HG03565 (cell line): ENCODE measurements around the gene H2BK1.
A peak's percentile ranks its signal among the peaks of the same experiment; 100 is the strongest.

Experiments
- ATAC-seq: cut with Tn5 transposase; IDR thresholded peaks from one replicate; pipeline ENCODE4 v1.9.1; 2021; ENCODE audit warnings: mild to moderate bottlenecking, moderate library complexity; ENCODE audit not compliant: unreplicated experiment

The H2BK1 gene

DNA sequence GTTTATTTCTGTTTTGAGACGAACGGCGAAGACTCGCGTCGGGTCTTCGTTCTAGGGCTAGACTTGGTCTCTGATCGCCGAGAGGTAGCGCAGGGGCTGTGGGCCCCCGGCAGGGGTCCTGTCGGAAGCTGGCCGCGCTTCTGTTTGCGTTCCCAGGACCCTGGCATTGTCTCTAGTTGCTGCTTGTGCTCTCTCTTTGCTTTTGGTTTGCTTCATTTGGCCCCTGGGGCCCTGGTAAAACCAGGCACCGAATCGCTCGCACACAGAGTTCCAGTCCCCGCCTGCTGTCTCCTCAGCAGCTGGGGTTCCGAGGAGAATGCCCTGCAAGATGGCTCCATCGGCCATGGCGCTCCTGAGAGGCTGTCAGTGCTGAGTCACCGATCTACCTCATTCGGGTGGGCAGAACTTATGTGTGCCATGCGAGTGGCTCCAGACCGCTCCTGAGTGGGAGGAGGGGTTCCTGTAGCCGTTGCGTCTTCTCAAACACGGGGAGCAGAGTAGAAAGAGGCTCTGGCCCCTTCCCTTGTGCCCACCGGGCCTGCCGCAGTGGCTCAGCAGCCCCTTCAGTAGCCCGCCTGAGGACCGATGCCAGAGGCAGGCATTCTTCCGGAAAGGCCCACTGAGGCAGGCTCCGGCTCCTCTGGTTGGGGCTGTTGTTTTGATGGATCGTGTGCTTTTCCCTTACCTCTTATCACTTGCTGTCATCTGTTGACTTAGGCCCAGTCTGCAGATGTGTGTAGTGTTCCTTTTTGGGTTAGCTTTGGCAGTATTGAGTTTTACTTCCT lies 22.8 kb upstream of the H2BK1 start:
- no peak for ATAC-seq

DNA sequence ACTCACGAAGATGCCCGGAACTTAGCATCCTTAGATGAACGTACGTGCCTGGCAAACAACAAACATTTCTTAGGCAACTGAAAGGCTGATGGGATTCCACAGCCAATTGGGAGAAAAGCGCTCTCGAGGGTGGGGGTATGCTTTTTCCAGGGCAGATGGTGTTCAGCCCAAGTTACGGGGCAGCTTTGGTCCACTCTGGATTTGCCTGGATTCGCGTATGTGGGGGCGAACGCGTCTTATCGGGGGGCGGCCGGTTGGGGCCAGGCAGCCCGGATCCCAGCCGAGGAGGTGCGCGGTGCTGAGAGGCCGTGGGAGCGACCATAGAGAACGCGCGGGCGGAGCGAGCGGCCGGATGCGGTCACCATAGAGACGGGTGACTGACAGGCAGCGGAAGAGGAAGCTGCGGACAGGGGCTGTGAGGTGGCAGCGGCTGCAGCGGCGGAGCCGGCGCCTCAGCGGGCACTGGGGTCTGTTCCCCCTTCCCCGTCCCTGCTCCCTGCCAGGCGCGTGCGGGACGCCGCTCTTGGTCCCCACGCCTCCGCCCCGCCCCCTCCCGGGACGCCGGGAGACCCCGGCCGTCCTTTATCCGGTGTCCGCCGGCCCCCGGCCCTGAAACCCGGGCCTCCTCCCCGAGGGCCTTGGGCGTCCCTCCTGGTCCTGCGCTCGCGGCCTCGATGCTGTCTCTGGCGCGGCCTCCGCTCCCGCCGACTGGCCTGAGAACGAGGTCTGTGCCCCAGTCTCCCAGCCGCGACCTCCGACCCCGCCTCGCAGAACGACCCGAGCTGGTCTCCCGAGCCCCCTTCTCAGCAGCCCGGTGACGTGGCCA lies 22.0 kb upstream of the H2BK1 start, which contains the start of gene CHPF2:
CHPF2 (plus strand) TSS at position 393 of the 826 bp plus-strand sequence. CDS start 1,529 bp downstream, outside the sequence.
- peak; percentile 95 for ATAC-seq

- ATAC-seq: no peak
Measured at GRCh38 chr7:151231080-151231479, 20.8 kb upstream of the H2BK1 start.

DNA sequence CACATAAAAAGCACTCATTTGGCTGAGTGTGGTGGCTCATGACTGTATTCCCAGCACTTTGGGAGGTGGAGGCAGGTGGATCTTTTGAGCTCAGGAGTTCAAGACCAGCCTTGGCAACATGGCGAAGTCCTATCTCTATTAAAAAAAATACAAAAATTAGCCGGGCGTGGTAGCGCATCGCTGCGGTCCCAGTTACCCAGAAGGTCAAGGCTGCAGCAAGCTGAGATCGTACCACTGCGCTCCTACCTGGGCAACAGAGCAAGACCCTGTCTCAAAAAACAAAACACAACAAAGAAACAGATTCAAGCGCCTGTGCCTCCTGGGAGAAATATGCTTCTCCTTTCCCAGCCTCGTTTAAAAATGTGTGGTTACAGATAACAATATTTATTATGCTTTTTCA lies 19.0 kb upstream of the H2BK1 start:
- ATAC-seq: no peak

GRCh38 chr7:151228024-151228866 lies 18.0 kb upstream of the H2BK1 start:
- no peak for ATAC-seq

- ATAC-seq: peak; percentile 99
Measured at GRCh38 chr7:151226875-151227782, 16.8 kb upstream of the H2BK1 start, which contains the start of gene ABCF2. Gene ABCF2 (minus strand): TSS chr7:151227205. CDS start chr7:151226458, 747 bp downstream.

DNA sequence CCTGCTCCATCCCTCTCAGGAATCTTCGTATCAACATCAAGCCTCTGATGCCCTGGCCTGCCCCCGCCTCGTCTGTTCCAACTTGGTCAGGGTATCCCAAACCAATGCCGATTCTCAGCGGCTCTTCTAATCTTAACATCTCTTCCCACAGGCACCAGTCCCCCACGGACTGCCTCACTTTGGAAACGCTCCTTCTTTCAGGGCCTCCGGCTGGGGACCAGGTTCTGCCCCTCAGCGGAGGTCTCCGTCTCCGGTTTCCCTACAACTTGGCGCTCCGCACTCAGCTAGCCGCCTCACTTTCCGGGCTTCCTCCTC lies 16.2 kb upstream of the H2BK1 start:
- no peak for ATAC-seq

- ATAC-seq: no peak
Measured at GRCh38 chr7:151225948-151226510, 15.7 kb upstream of the H2BK1 start.

DNA sequence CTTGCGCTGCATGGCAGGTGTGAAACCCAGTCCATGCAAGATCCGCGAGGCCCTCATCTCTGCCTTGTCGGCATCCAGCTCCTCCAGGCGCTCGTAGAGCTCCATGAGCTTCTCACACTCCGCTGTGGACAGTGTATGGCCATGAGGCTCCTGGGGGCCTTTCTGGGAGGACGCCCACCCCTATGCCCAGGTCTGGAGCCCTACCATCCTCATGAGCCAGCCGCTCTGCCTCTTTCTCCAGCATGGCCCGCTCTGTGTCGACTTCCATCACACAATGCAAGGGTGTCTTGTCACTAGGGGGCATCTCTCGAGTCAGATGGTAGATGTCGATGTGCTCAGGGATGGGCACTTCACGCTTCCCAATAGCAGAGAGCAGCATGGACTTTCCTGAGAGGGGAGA lies 13.4 kb upstream of the H2BK1 start:
- ATAC-seq: no peak

DNA sequence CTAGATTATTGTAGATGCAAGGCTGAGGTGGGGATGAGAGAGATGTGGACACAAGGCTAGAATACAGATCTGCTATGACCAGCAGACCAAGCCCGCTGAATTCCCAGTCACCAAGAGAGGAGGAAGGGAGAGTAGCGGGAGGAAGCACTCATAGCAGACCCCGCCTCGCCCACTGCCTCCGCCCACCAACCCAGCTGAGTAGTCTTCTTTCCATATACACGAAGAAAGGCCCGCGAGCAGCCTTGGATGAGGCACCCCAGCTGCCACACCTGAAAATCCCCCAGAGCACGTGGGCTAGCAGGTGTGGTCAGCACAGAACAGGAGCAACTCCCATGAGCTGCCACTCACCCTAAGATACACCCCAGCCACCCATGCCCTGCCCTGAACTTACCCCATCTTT lies 7.9 kb upstream of the H2BK1 start:
- no peak for ATAC-seq

GRCh38 chr7:151215396-151215795 lies 5.1 kb upstream of the H2BK1 start:
- no peak for ATAC-seq

GRCh38 chr7:151213826-151214225 lies 3.5 kb upstream of the H2BK1 start:
- no peak for ATAC-seq

- no peak for ATAC-seq
Measured at GRCh38 chr7:151212626-151213025, 2.3 kb upstream of the H2BK1 start.

DNA sequence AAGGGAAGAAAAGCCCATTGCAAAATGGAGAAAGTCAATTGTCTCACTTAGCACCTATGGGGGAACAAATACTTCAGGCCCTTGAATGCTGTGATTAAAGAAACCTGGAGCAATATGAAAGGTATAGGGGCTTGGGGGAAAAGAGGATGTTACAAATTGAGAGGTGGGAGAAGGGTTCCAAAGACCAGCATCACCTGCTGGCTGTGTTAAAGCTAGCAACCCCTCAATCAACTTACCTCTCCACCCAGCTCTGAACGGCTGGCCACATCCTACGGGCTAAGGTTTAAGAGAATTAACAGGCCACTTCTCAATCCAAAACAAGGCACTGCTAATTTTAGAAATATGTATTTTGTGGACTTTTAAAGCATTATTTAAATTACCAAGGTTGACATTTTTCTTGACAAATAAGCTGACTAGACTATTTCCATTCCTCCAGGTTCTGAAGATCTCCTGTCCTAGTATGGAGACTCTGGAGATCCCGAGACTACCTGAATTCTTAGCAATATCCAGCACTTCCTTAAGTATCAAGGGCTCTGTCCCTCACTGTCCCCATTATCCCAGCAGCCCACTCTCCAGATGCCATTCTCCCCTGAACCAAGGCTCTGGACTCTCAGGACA lies 976 bp upstream of the H2BK1 start:
- ATAC-seq: no peak

DNA sequence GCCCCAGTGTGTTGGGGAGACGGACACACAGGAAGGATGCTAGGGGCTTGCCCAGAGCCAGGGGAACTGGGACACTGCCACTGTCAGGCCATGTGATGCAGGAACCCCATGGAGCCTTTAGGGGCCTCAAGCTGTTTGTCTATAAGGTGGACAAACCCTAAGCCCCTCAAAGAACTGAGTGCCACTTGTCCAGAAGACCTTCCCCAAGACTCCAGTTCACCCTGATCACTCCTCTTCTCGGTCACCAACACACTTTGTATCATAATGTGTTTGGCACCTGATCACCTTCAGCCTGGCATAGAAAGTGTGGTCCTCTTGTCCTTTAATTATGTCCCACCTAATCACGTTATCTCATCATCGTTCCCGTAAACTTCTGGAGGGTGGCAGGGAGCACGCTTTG lies 700 bp downstream of the H2BK1 start:
- ATAC-seq: no peak

DNA sequence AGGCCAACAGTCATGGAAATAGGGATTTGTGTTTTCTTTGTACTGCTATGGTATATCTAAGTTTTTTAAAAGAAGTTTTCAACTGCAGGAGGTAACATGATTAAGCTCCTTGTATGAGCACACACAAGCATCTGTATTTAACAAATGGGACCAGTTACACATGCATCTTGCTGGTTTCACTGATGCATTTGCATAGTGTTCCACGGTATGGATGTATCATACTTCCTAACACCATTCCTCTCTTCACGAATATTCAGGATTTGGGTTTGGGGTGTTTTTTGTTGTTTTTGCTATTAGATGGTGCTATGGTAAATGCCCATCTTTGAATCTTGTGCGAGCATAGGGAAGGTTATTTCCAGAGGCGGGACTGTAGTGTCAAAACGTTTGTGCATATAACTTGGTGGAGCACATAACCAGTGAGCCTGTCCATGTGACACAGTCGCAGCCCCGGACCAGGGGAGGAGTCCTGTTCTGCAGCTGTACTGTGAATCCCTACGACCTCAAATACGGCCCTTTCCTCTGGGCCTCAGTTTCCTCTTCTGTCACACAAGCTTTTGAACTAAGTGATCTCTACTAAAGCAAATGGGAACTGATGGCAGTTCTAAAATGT lies 1.9 kb downstream of the H2BK1 start:
- ATAC-seq: no peak

DNA sequence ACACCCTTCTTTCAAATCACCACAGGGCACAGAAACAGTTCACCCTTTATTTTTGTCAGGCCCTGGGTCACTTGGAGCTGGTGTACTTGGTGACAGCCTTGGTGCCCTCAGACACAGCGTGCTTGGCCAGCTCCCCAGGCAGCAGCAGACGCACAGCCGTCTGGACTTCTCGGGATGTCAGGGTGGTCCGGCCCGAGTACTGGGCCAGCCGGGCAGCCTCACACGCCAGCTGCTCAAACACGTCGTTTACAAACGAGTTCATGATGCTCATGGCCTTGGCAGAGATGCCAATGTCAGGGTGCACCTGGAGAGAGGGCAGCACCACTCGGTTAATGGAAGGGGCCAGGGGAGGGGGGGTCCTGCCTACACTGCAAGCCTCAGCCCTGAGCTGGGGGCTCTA lies 2.5 kb downstream of the H2BK1 start:
- ATAC-seq: no peak

DNA sequence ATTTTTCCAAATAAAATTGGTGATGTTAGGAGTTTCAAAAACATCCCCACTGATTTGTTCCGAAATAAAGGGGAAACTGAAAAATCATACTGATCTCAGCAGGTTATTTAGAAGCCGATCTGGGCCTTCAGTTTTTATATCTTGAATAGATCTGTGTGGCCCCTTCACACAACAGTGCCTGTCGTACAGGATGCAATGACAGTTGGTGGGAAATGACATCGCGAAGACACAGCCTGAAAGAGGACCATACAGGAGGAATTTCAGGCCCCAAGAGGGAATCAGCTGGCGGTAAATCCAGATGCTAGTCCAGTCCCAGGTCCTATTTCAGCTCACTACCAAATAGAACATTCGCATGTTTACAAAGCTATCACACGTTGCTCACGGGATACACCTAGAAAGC lies 3.0 kb downstream of the H2BK1 start:
- no peak for ATAC-seq

DNA sequence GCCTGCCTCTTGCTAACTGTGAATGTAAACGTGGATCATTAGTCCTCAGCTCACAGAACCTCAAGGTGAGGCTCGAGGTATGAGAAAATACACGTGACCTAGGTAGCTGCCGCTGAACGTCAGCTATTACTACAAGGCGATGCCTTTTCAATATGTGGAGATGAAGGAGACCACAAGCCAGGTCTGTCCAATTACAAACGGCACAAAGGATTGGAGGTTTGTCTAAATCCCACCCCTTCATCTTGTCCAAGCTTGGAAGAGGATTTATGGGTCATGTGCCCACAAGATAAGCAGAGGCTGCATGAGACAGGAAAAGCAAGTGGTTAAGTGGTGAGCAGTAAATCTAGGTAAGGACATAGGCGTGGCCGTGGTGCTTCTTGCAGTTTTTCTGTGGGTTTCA lies 3.4 kb downstream of the H2BK1 start:
- no peak for ATAC-seq
